GM18507 (cell line): Measurements from ENCODE around the gene XPO4.
"Not testable (repeated sequence)": the region's sequence is repeated elsewhere in the genome, so short reads cannot be mapped to it uniquely, and the experiment has no call there.

ENCODE experiments used
- DNase-seq: peaks from one replicate; pipeline ENCODE4 v3.0.0; 2011; ENCODE audit warnings: low read depth; ENCODE audit not compliant: insufficient read length; ENCODE audit errors: extremely low spot score
- FAIRE-seq: peaks from 2 replicates; lab custom pipeline; 2011; peaks lifted over from hg19 to GRCh38; lab: Jason Lieb, UNC

The XPO4 gene

DNA sequence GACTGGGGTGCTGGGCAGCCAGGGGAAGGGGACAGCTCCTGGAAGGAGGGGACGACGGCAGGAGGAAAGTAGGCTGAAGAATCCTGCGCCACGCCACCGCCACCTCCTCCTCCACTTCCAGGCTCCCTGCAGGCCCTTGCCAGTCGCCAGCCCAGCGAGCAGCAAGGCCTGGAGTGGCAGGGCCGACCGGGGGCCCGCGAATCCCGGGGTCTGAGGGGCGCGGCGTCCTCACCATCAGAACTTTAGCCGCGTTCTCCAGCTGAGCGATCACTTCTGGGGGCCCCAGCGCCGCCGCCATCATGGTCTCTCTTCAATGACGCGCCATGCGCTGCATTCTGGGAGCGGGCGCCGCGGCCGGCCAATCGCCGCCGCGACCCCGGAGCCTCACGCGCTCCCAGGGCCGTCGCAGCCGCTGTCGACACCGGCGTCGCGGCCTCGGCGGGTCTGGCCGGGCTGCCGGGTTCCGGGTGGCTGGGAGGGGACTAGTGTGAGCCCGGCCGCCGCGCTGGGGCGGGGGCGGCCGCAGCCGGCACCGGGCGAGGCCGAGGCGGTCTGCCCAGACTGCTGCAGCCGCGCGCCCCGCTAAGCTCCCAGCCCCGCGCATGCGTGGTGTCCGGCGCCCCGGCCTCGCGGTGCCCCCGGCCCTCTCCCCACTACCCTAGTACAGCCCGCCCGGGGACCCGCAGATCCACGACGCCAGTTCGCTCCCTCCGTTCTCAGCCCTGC lies at the start of gene XPO4:
Gene XPO4 (minus strand): TSS at position 309 of the 726 bp plus-strand sequence. CDS start 8 bp downstream, at position 301.
- peak; percentile 82 for DNase-seq
- FAIRE-seq, result peak; percentile 63

DNA sequence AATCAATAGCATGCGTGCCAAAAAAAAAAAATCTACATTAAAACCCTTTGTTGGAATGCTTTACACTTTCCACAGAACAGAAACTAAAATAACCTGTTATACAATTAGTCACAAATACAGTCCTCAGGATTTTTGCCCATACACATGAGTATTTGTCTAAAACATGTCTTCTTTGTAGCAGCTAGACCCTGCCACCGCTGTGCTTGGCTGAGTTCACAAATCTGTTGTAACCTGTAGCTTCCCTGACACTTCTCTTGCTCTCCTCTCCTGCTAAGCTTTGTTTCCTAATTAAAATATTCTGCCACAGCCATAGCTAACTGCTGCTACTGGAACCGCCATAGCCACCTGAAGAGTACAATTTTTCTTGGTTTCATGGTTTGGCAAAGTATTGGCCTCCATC lies 45.5 kb upstream of the XPO4 start:
- FAIRE-seq, result not testable (repeated sequence)

DNA sequence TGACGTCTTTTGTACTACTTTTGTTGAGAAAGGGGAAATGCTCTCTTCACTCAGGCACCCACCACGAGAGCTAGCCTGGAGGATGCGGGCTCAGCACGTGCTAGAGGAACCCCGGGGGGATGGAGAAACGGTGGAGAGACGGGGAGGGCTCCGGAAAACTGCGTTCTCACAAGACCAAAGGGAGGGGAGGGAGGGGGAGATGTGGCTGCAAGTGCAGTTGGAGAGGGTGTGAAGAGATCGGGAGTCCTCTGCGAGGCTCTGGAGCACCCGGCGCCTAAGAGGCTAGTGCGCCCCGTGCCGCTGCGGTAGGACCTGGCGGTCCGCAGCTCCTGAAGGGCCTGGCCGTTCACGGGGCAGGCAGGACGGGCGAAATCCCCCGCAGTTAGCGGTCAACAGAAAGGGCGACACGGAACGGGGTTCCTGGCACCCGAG lies 43.4 kb upstream of the XPO4 start:
- no peak for FAIRE-seq
- no peak for DNase-seq

More for the DNA sequence above, 45.5 kb upstream of the XPO4 start:
- not testable (repeated sequence) for DNase-seq

DNA sequence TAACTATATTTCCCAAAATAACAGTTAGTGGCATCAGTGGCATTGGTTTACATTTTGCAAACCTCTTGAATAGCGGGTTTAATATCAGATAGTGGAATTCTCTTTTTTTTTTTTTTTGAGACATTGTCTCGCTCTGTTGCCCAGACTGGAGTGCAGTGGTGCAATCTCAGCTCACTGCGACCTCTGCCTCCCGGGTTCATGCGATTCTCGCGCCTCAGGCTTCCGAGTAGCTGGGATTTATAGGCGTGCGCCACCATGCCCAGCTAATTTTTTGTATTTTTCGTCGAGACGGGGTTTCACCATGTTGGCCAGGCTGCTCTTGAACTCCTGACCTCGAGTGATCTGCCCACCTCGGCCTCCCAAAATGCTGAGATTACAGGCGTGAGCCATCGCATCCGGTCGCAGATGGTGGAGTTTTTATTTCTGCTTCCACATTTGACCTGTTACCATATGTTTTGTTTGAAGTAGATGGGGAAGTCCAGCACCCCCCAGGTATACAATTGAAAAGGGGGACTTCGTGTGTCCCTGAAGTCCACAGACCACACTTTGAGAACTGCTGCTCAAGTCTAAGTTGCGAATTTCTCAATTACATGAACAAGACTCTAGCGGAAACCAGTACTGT lies 40.5 kb upstream of the XPO4 start:
- no peak for FAIRE-seq
- no peak for DNase-seq

DNA sequence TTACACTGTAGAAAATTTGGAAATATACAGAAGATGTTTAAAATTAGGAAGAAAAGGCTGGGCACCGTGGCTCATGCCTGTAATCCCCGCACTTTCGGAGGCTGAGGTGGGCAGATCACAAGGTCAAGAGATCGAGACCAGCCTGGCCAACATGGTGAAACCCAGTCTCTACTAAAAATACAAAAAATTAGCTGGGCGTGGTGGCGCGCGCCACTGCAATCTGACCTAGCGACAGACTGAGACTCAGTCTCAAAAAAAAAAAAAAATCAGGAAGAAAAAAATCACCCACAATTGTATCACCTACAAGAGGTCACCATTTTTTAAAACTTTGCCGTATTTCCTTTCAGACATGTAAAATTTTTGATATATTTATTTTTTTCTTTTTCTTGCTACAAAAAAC lies 38.0 kb upstream of the XPO4 start:
- DNase-seq, FAIRE-seq: not testable (repeated sequence)

DNA sequence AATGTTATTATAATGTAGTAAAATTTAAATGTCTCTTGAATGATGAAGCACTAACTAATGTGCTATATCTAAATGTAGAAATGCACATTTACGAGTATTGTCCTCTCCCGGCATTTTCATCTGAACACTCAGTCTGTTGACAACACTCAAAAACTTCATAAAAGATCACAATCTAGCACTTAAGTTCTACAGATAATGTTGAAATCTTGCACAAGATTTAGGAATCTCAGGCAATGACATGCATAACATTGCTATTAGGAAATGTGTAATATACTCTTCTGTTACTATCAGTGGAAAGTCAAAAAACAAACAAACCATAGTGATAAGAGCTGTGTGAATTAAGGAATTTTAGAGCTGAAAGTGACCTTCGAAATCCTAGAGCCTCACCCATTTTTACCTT lies 37.5 kb upstream of the XPO4 start:
- FAIRE-seq, result no peak

DNA sequence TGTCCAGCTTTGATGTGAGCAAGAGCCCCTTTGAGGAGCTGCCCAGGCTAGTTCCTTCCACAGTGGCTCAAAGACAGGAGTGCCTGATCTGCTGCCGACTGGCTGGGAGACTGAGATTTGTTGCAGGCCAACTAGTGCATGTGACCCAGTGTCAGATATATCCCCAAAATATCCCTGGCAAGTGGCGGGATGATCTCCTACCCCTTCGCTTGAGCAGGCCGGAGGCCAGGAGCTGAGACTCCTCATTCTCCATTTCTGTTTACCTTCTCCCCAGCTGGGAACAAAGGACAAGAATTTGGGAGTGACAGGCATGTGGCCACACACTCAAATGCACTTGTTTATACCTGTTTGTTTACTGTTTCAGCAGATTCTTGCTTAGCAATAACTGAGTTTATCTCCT lies 37.1 kb upstream of the XPO4 start:
- FAIRE-seq (no peak), DNase-seq (no peak)

More for the DNA sequence above, 37.5 kb upstream of the XPO4 start:
- DNase-seq, result no peak

DNA sequence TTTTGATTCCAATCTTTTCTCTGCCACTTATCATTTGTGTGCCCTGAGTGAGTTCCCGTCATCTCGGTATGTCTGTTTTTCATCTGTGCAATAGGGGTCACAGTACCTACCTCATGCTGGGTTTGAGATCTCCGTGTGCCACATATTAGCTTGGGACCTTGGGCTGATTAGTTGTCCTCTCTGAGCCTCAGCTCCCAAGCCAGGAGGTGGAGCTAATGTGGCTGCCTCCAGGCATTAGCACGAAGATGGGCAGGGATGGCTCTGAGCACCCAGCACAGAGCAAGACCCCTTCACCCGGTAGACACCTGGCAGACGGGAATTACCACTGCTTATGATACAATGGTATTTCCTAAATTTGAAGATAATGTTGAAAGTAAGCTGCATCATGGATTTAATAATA lies 35.8 kb upstream of the XPO4 start:
- no peak for FAIRE-seq
- DNase-seq, result no peak

DNA sequence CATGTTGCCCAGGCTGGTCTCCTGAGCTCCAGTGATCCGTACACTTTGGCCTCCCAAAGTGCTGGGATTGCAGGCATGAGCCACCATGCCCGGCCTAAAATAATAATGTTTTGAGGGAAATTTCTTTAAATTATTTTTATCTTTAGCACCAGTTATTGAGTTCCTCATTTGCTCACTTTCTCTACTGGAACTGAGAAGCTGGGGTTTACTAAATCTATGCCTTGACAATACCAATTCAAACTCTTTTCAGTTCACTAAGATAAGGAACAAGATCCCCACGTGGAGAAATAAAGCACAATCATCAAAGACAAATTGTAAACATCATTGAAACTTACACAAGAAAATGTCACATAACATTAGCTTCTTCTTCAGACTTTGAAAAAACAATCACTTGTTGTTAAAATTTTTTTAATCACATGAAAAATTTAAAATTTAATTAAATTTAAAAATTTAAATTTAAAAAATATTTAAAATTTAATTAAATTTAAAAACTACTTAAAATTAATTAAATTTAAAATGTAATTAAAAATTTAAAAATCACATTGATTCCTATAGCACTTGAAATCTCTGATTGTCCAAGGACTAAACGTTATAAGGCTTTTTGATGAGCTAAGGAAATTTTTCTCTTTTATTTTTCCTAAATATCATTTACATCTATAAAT lies 25.2 kb upstream of the XPO4 start:
- no peak for DNase-seq
- no peak for FAIRE-seq

DNA sequence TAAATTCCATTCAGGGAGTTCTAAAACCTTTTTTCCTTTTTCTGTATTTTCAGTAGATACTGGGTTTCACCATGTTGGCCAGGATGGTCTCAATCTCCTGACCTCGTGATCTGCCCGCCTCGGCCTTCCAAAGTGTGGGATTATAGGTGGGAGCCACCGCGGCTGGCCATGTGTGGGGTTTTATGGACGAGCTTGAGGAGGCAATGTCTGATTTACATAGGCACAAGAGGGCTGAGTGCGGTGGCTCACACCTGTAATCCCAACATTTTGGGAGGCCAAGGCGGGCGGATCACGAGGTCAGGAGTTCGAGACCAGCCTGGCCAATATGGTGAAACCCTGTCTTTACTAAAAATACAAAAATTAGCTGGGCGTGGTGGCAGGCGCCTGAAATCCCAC lies 22.8 kb upstream of the XPO4 start:
- not testable (repeated sequence) for FAIRE-seq, DNase-seq

DNA sequence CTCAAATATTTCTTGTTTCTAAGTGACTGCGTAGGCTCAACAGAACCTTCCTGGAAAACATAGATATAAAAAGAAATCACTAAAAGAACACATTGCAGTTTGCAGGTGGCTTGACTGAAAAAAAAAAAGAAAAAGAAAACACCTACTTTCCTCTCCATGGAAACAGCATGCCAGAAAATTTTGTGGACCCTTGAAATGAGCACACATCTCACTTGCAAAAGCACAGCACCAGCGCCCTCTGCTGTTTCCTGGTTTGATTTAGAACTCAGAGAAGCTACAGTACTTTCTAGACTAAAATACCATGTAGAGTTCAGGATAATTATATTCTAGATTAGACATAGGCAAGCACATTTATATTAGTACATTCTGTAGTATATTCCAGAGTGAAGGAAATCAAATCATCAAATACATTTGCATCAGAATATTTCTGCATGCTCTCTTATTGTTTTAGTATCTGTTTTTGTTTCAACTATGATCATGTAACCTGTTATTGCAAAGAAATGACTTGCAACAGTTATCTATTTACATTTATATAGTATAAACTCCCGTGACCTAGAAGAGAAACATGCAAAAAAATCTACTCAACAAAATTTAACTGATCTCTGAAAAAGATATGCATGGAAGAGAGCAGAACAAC lies 22.3 kb upstream of the XPO4 start:
- FAIRE-seq (peak; percentile 88), DNase-seq (no peak)

DNA sequence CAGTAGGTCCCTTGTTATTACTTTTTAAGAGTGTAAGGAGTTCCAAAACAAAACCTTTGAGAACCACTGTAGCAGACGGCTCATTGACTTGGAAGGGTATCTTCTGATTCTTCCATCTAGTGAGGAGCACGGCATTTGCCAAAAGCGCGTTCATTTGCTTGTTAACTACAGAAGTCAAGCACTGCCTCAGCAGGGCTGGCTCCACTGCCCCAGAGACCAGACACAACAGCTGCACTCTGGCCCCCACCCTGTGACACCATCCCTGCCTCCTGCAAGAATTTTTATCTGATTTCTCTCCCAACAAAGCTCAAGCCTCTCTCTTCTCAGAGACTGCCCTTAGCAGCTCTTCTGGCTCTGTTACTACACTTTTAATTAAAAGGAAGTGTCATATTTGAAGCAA lies 20.7 kb upstream of the XPO4 start:
- no peak for FAIRE-seq

DNA sequence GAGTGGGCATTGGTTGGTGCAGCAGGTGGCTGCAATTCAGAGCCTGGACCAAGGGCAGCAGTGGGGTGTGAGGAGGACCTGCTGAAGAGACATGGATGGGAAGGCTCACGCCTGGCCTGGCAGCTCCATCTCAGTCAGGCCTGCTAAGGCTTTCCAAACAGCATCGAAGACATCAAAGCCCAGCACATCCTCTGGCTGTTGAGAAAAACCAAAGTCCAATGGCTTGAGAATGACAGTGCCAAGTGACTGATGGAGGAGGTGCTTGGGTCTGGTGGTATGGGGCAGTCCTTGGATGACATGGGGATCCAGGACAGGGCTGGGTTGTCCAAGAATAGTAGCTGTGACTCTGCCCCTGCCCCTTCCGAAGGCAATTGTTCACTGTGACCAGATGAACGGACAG lies 19.0 kb upstream of the XPO4 start:
- DNase-seq, result no peak
- FAIRE-seq, result no peak

More for the DNA sequence above, 20.7 kb upstream of the XPO4 start:
- DNase-seq, result no peak

DNA sequence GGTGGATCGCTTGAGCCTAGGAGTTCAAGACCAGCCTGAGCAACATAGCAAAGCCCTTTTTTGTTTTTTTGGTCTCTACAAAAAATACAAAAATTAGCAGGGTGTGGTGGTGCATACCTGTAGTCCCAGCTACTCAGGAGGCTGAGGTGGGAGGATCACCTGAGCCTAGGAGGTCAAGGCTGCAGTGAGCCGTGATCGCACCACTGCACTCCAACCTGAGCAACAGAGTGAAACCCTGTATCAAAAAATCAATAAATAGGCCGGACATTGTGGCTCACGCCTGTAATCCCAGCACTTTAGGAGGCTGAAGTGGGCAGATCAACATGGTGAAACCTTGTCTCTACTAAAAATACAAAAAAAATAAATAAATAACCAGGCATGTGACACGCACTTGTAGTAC lies 13.1 kb upstream of the XPO4 start:
- not testable (repeated sequence) for FAIRE-seq, DNase-seq

DNA sequence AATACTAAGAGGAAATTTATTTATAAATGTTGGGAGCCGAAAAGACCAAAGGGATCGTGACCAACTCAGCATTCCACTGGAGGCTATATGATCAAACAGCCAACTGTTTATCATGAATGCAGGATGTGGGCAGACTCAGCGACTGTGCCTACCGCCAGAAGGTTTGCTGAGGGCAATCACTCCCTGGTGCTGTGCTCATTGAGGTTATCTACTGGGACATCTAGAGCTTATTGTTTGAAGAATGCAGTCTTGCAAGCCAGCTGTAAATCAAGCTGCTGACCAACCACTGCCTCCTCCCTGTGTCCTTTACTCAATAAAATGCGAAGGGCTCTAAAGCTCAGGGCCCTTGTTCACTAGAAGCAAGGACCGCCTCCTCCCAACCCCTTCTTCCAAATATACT lies 8.5 kb upstream of the XPO4 start:
- FAIRE-seq (no peak), DNase-seq (no peak)

DNA sequence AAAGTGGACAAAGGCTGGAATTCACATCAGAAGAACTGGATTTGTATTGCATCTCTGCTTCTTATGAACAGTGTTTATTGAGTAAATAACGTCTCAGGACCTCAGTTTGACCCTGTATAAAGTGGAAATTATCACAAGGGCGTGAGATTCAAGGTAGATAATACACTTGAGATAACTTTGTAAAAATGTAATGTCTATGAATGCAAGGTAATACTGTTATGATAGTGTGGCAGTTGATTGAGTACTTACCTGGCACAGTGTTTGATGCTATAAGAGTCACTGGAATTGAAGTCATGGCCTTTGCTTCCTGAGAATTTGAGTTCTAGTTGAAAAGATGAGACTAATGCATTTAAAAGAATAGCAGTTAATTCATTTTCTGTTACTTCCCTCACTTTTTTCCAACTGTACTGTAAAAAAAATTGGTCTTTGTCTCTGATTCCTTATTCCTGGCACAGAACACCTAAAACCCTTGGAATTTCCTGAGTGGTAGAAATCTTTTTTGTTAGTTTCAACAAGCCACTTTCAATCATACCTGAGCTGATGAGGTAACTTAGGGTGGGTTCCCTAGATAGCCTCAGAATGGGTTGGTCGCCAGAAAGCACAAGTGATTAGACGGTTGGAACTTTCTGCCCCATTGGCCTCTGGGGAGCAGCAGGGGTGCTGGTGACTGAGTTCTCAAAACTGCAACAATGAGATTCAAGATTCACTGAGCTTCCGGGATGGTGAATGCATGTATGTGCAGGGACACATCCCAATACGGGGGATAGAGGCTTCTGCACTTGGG lies 6.4 kb upstream of the XPO4 start:
- FAIRE-seq (no peak), DNase-seq (no peak)

DNA sequence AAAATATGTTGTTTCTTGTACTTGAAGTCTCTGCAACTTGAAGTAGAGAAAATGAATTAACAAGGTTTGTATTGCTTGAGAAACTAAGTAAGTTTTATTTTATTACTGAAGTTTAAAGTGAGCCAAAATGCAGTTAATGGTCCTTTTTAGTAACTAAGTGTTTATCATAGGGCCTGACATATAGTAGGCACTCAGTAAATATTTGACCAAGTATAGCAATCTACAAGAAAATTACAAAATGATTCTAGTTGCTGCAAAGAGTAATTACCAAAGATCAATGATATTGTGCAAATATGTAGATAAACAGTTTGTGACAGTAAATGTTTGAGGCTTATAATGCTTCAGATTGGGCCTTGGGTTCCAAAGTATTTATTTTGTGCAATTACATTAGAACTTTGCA lies 2.4 kb upstream of the XPO4 start:
- FAIRE-seq, result no peak
- DNase-seq, result no peak

DNA sequence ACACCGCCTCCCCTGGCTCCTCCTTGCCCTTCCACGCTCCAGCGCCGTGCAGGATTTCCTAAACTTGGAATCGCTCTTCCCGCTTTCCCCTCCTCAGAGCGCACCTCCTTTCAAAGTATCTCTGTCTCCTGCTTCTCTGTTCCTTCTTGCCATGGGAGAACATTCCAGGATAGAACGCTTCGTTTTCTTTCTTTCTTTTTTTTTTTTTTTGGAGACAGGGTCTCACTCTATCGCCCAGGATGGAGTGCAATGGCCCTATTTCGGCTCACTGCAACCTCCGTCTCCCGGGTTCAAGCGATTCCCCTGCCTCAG lies 574 bp upstream of the XPO4 start:
- DNase-seq (no peak), FAIRE-seq (no peak)

DNA sequence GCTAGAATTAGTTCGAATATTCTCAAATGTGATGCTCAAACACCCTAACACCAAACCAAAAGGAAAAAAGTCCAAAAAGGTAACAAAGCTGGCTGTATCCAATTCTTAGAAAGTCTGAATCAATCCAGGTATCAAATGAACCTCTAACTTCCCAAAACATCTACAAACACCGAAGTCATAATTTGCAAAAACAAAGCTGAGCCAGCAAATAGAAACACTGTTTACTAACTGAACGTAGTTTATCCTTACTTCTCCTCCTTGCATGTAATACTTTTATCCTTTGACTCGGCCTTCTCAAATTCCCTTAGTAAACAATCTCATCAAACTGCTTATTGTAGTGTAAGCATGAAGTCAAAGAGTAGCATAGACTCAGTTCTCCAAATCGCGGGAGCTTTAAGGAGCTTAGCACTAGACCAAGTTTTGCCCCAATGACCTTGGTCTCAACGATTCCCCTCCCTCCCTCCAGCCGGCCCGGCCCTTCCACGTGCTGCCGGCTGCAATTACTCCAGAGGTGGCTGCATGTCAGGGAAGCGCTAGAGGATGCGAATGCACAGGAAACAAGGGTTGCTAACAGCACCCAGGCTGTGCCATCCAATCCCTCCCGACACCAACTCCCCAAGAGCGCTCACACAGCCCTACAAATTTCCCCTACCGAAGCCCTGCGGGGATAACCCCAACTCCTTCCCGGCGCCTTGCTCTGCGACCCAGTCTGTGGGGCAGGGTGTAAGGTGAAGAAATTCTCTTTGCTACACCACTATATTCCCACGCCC lies 693 bp downstream of the XPO4 start:
- peak; percentile 49 for FAIRE-seq
- no peak for DNase-seq
